Stomach smooth muscle (tissue), 2 donors: ENCODE measurements around the gene CD14.
"Not testable (repeated sequence)": the region's sequence is repeated elsewhere in the genome, so short reads cannot be mapped to it uniquely, and the experiment has no call there.

ENCODE experiments used
- H3K27ac ChIP-seq: one replicate; pipeline ENCODE4 v1.7.0; 2013; ENCODE audit warnings: mild to moderate bottlenecking, low read length, inconsistent platforms
- H3K27me3 ChIP-seq, 2 donors: one replicate each; pipeline ENCODE4 v1.7.0; 2013; ENCODE audit warnings: low read length in 2 of 2; ENCODE audit not compliant: insufficient read depth in 2 of 2, control insufficient read depth in 1 of 2
- H3K36me3 ChIP-seq, 2 donors: one replicate each; pipeline ENCODE4 v1.7.0; 2013; ENCODE audit warnings: low read length in 2 of 2; ENCODE audit not compliant: control insufficient read depth in 2 of 2, insufficient read depth in 2 of 2
- H3K4me1 ChIP-seq: one replicate; pipeline ENCODE4 v1.7.0; 2013; ENCODE audit warnings: low read length; ENCODE audit not compliant: control insufficient read depth, insufficient read depth
- H3K4me3 ChIP-seq, 2 donors: one replicate each; pipeline ENCODE4 v1.7.0; 2013; ENCODE audit warnings: low read length in 2 of 2
- H3K9ac ChIP-seq, 2 donors: one replicate each; pipeline ENCODE4 v1.7.0; 2013; ENCODE audit warnings: low read length in 2 of 2, mild to moderate bottlenecking in 1 of 2
- H3K9me3 ChIP-seq, 2 donors: one replicate each; pipeline ENCODE4 v1.7.0; 2013; ENCODE audit warnings: low read length in 2 of 2; ENCODE audit not compliant: control insufficient read depth in 2 of 2
- donor health status: healthy.
- donor health status: Pancreatic carcinoma.

The CD14 gene

DNA sequence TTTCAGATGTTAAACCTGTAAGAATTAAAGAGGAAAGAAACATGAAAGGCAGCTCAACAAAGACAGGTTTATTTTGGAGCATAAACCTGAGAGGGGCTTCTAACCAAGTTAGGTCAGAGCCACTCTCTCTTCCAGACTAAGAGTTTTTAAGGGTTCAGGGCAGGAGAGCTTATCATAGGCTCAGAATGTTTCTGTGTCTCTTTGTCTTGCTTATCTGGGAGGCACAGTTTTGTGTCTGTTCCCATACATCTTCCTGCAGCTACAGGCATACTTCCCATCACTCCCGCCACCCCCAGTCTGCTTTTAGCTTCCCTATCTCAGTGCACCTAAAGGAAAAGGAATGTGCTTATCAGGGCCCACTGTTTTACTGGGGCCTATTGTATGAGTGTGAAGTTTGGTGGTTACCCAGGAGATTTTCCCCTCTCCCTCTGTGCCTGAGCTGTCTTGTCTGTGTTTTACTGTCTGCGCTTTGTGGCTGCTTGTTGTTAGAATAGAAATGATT, 21.9 kb downstream of the CD14 start:
- Histone ChIP-seq H3K9me3 (no peaks in the 10 kb centered on the region), H3K36me3 (no peaks in the 10 kb centered on the region), H3K4me3 (no peak overlapping the region), H3K27me3 (no peaks in the 10 kb centered on the region), H3K27ac (no peak overlapping the region), H3K4me1 (no peaks in the 10 kb centered on the region), H3K9ac (no peak overlapping the region)

DNA sequence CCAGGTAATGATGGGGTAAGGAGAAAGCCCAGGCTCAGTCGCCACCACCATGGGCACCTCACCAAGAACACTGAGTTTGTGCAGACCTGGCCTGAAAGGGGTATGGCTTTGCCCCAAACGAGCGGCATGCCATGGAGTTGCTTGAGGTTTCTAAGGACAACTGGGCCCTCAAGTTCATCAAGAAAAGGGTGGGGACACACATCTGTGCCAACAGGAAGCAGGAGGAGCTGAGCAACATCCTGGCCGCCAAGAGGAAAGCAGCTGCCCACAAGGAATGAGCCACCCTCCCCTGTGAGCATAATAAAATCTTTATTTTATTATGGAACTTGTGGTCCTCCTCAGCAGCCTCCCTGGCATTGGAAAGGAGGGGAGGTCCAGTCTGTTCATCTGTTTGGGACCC, 23.8 kb downstream of the CD14 start:
- Histone ChIP-seq H3K36me3 (no peaks in the 10 kb centered on the region), H3K9ac (no peak overlapping the region), H3K27me3 (no peaks in the 10 kb centered on the region), H3K4me1 (no peaks in the 10 kb centered on the region), H3K4me3 (no peak overlapping the region), H3K9me3 (no peaks in the 10 kb centered on the region), H3K27ac (no peak overlapping the region)

DNA sequence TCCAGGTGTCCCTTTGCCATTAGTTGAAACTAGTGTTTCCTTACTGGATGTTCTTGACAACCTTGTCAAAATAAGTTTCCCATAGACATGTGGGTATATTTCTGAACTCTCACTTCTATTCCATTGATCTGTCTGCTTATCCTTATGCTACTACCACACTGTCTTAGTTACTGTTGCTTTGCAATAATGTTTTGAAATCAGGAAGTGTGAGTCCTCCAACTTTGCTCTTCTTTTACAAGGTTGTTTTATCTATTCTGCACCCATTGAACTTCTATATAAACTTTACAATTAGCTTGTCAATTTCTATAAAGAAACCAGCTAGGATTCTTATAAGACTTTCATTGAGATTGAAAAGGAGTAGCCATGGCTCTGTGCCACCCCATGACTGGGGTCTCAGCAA, 24.3 kb downstream of the CD14 start:
- Histone ChIP-seq H3K9ac (no peak overlapping the region), H3K36me3 (no peaks in the 10 kb centered on the region), H3K9me3 (no peaks in the 10 kb centered on the region), H3K4me1 (no peaks in the 10 kb centered on the region), H3K27me3 (no peaks in the 10 kb centered on the region), H3K27ac (no peak overlapping the region), H3K4me3 (no peak overlapping the region)

DNA sequence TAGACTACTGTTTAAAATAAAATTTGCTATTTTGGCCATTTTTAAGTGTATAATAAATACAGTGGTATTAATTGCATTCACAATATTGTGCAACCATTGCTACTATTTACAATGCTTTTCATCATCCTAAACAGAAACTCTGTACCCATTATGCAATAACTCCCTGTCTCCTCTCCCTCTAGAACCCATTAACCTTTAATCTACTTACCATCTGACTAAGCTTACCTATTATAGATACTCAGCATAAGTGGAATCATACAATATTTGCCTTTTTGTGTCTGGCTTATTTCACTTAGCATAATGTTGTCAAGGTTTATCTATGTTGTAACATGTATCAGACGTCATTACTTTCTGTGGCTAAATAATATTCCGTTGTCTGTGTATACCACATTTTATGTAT, 25.9 kb downstream of the CD14 start:
- no peak overlapping the region for H3K4me3 ChIP-seq
- no peak overlapping the region for H3K27ac ChIP-seq
- no peaks in the 10 kb centered on the region for H3K27me3 ChIP-seq
- H3K36me3 ChIP-seq, result no peaks in the 10 kb centered on the region
- H3K9ac ChIP-seq, result no peak overlapping the region
- H3K4me1 ChIP-seq, result no peaks in the 10 kb centered on the region
- no peaks in the 10 kb centered on the region for H3K9me3 ChIP-seq

DNA sequence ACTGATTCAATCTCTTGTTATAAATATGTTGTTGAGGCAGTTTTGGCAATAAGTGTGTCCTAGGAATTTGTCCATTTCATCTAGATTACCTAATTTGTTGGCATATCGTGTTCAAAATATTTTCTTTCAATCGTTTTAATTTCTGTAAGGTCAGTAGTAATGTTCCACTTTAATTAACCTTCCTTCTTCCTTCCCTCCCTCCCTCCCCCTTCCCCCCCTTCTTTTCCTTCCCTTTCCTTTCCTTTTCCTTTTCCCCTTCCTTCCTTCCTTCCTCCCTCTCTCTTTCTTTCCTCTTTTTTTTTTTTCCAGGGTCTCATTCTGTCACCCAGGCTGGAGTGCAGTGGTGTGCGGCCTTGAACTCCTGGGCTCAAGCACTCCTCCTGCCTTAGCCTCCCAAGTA, 27.1 kb downstream of the CD14 start:
- no peaks in the 10 kb centered on the region for H3K36me3 ChIP-seq
- no peaks in the 10 kb centered on the region for H3K27me3 ChIP-seq
- no peak overlapping the region for H3K4me3 ChIP-seq
- H3K27ac ChIP-seq, result no peak overlapping the region
- H3K9ac ChIP-seq, result no peak overlapping the region
- H3K4me1 ChIP-seq, result no peaks in the 10 kb centered on the region
- H3K9me3 ChIP-seq, result no peaks in the 10 kb centered on the region

DNA sequence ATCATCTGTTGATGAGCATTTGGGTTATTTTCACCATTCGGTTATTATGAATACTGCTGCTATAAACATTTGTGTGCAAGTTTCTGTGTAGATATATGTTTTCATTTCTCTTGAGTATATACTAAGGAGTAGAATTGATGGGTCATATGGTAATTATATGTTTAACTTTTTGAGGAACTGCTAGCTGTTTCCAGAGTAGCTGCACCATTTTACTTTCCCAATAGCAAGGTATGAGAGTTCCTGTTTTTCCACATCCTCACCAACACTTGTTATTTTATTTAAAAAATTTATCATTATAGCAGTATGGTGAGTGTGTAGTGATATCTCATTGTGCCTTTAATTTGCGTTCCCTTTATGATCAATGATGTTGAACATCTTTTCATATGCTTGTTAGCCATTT, 29.2 kb downstream of the CD14 start:
- Histone ChIP-seq H3K4me3 (no peak overlapping the region), H3K36me3 (no peaks in the 10 kb centered on the region), H3K4me1 (no peaks in the 10 kb centered on the region), H3K9ac (no peak overlapping the region), H3K27me3 (no peaks in the 10 kb centered on the region), H3K27ac (no peak overlapping the region), H3K9me3 (no peaks in the 10 kb centered on the region)

DNA sequence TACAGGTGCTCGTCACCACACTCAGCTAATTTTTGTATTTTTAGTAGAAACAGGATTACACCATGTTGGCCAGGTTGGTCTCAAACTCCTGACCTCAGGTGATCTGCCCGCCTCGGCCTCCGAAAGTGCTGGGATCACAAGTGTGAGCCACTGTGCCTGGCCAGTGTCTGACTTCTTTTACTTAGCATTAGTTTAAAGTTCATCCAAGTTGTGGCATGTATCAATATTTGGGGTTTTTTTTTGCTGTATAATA, 29.6 kb downstream of the CD14 start:
- H3K4me1 ChIP-seq, H3K4me3 ChIP-seq, H3K27me3 ChIP-seq, H3K36me3 ChIP-seq, H3K9ac ChIP-seq, H3K27ac ChIP-seq, H3K9me3 ChIP-seq: not testable (repeated sequence)

DNA sequence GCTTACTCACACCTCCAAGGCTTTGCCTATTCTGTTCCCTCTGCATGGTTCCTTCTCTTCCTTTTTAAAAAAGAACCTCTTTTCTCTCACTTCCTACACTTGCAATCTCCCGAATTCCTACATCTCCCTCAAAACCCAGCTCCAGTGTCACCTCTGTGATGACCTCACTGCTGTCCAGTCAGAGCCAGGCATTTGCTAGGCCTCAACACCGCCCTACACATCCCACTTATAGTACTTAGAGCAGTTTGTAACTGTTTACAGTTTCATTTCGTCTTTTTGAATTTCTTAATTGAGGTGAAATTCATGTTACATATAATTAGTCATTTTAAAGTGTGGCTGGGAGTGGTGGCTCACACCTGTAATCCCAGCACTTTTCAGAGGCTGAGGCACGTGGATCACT, 30.8 kb downstream of the CD14 start:
- H3K27ac ChIP-seq, result no peak overlapping the region
- H3K9ac ChIP-seq, result no peak overlapping the region
- H3K27me3 ChIP-seq, result no peaks in the 10 kb centered on the region
- H3K36me3 ChIP-seq, result no peaks in the 10 kb centered on the region
- no peaks in the 10 kb centered on the region for H3K9me3 ChIP-seq
- H3K4me3 ChIP-seq, result no peak overlapping the region
- no peaks in the 10 kb centered on the region for H3K4me1 ChIP-seq

DNA sequence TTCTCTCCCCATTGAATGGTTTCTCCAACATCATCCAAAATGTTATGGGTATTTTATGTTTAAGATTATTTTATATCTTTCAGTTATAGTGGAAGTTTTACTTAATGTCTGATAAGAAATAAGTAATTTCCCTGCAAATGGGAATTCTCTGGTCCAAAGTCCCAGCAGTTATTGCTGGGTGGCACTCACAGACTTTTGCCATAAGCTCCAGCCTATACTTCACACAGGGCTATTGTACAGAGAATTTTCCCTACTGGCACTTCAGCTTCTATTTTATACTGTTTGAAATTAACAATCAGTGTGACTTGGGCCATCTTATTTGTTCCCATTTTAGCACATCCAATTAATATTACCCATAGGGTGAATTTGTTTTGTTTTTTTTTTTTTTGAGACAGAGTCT, 32.9 kb downstream of the CD14 start:
- no peak overlapping the region for H3K27ac ChIP-seq
- no peaks in the 10 kb centered on the region for H3K36me3 ChIP-seq
- no peaks in the 10 kb centered on the region for H3K9me3 ChIP-seq
- no peaks in the 10 kb centered on the region for H3K4me1 ChIP-seq
- H3K4me3 ChIP-seq, result no peak overlapping the region
- H3K9ac ChIP-seq, result no peak overlapping the region
- no peaks in the 10 kb centered on the region for H3K27me3 ChIP-seq

DNA sequence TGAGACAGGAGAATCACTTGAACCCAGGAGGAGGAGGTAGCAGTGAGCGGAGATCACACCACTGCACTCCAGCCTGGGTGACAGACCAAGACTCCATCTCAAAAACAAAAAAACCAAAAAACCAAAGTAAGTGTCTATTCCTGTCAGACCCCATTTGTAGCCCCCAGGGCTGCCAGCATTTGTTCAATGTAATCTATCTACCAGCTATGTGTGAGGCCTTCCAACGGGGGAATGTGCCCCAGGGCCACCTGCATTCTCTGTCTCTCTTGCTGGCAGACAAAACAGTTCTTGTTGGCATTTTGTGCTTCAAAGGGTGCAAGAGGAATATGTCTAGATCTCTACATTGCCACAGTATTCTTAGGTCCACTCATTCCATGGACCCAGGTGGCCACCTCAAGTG, 34.1 kb downstream of the CD14 start:
- Histone ChIP-seq H3K9ac (no peak overlapping the region), H3K27me3 (no peaks in the 10 kb centered on the region), H3K27ac (no peak overlapping the region), H3K4me3 (no peak overlapping the region), H3K36me3 (no peaks in the 10 kb centered on the region), H3K9me3 (no peaks in the 10 kb centered on the region), H3K4me1 (no peaks in the 10 kb centered on the region)

DNA sequence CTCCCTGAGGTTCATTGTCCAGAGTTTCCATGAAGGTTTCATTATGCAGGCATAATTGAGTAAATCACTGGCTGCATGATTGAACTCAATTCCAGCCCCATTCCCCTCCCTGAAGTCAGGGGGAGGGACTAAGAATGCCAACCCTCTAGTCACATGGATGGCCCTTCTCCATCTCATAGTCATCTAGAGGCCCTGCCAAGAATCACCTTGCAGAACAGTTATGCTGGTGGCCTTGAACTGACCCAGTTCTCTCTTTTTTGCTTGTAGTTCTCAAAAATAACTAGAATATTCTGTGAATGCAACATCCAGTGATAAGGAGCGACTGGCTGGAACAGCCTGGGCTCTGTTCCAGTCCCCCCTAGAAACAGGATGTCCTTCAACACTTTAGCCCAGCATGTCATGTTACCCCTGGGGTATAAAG, 36.6 kb downstream of the CD14 start:
- Histone ChIP-seq H3K27me3 (no peaks in the 10 kb centered on the region), H3K27ac (no peak overlapping the region), H3K9me3 (no peaks in the 10 kb centered on the region), H3K4me1 (no peaks in the 10 kb centered on the region), H3K9ac (no peak overlapping the region), H3K4me3 (no peak overlapping the region), H3K36me3 (no peaks in the 10 kb centered on the region)
